ENCODE data around the gene SINHCAF.

DNA sequence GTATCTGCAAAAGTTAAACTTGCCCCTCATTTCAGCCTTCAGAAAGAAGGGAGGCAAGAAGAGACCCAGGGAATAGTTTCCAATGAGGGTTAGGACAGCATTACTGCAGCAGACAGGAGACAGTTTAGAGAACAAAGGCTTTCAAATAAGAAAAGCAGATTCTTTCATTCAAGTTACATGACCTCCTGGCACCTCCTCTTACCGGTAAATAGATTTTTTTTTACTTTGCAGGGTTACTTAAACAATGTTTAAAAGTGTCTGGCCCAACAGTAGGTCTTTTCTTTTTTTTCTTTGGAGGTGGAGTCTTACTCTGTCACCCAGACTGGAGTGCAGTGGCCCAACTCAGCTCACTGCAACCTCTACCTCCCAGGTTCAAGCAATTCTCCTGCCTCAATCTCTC, 47.1 kb downstream of the SINHCAF start:
- TF ChIP-seq CTCF (IDR thresholded peaks at IDR 0.05; ENCODE audit: poor library complexity, severe bottlenecking) (no peak), EZH2 (IDR thresholded peaks at IDR 0.05; ENCODE audit: borderline replicate concordance, insufficient read depth, low read length, poor library complexity, severe bottlenecking) (no peak), POLR2AphosphoS5 (IDR thresholded peaks at IDR 0.05) (no peak), EP300 (conservative IDR thresholded peaks at IDR 0.05; ENCODE audit: poor library complexity, severe bottlenecking) (no peak), TAF1 (IDR thresholded peaks at IDR 0.05; ENCODE audit: low read depth) (no peak), SMC3 (conservative IDR thresholded peaks at IDR 0.05; ENCODE audit: poor library complexity) (no peak), RAD21 (conservative IDR thresholded peaks at IDR 0.05) (no peak), REST (IDR thresholded peaks at IDR 0.05; ENCODE audit: borderline replicate concordance) (no peak), MXI1 (conservative IDR thresholded peaks at IDR 0.05; ENCODE audit: poor library complexity, severe bottlenecking) (no peak)

Data from neural cell (in vitro differentiated cells).